HEK293T (cell line): ENCODE results near the gene PRR22.

Experiments used
- ARNT ChIP-seq: fragments of 450-650 bp; IDR thresholded peaks from 2 replicates; pipeline ENCODE4 v1.6.1; 2017; ENCODE audit warnings: mild to moderate bottlenecking
- BHLHE40 ChIP-seq: fragments of 450-650 bp; IDR thresholded peaks from 2 replicates; pipeline ENCODE4 v1.6.1; 2016; ENCODE audit warnings: mild to moderate bottlenecking, moderate library complexity, borderline replicate concordance
- CTBP1 ChIP-seq: fragments of 450-650 bp; IDR thresholded peaks from 2 replicates; pipeline ENCODE4 v1.6.1; 2016; ENCODE audit warnings: borderline replicate concordance
- ELF4 ChIP-seq: fragments of 450-650 bp; IDR thresholded peaks from 2 replicates; pipeline ENCODE4 v1.6.1; 2017; ENCODE audit warnings: antibody characterized with exemption
- FOXA1 ChIP-seq: fragments of 450-650 bp; IDR thresholded peaks from 2 replicates; pipeline ENCODE4 v1.6.1; 2016; ENCODE audit warnings: mild to moderate bottlenecking
- FOXK2 ChIP-seq: fragments of 450-650 bp; IDR thresholded peaks from 2 replicates; pipeline ENCODE4 v1.6.1; 2016; ENCODE audit warnings: mild to moderate bottlenecking
- FOXM1 ChIP-seq: fragments of 450-650 bp; IDR thresholded peaks from 2 replicates; pipeline ENCODE4 v1.6.1; 2017; ENCODE audit warnings: mild to moderate bottlenecking, borderline replicate concordance
- L3MBTL2 ChIP-seq: fragments of 450-650 bp; conservative IDR thresholded peaks from 2 replicates; pipeline ENCODE4 v1.6.1; 2016; ENCODE audit warnings: mild to moderate bottlenecking
- LEF1 ChIP-seq: fragments of 450-650 bp; IDR thresholded peaks from 2 replicates; pipeline ENCODE4 v1.6.1; 2017; ENCODE audit warnings: mild to moderate bottlenecking, borderline replicate concordance
- SP1 ChIP-seq: fragments of 450-650 bp; IDR thresholded peaks from 2 replicates; pipeline ENCODE4 v1.6.1; 2017
- SUZ12 ChIP-seq: fragments of 450-650 bp; IDR thresholded peaks from 2 replicates; pipeline ENCODE4 v1.6.1; 2016; ENCODE audit warnings: mild to moderate bottlenecking
- TARDBP ChIP-seq: fragments of 450-650 bp; IDR thresholded peaks from 2 replicates; pipeline ENCODE4 v1.6.1; 2016
- ZNF384 ChIP-seq: fragments of 450-650 bp; IDR thresholded peaks from 2 replicates; pipeline ENCODE4 v1.6.1; 2016
- TF ChIP-seq, protein P1 (sequence below): fragments of 450-650 bp; IDR thresholded peaks from 2 replicates; pipeline ENCODE4 v1.6.1; 2016

DNA sequence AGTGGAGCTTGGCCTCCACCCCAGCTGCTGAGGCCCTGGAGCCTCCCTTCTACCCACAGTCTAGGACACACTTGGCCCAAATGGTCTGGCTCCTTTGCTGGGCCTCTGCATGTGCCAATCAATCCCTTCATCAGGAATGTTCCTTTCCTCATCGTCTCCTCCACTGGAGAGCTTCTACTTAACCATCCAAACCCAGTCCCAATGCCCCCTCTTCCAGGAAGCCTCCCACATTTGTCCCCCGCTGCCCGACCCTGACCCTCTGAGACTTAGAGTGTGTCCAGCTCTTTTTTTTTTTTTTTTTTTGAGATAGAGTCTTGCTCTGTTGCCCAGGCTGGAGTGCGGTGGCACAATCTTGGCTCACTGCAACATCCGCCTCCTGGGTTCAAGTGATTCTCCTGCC is 3.9 kb upstream of the PRR22 start:
- TF ChIP-seq SUZ12 (no peak), FOXK2 (no peak), FOXM1 (no peak), ARNT (no peak), CTBP1 (no peak), ELF4 (no peak), SP1 (no peak), ZNF384 (no peak), TARDBP (no peak), FOXA1 (no peak), BHLHE40 (no peak), LEF1 (no peak), L3MBTL2 (no peak)
- TF ChIP-seq, protein P1, sequence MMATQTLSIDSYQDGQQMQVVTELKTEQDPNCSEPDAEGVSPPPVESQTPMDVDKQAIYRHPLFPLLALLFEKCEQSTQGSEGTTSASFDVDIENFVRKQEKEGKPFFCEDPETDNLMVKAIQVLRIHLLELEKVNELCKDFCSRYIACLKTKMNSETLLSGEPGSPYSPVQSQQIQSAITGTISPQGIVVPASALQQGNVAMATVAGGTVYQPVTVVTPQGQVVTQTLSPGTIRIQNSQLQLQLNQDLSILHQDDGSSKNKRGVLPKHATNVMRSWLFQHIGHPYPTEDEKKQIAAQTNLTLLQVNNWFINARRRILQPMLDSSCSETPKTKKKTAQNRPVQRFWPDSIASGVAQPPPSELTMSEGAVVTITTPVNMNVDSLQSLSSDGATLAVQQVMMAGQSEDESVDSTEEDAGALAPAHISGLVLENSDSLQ: no peak
